SKM-1 (cell line): Measurements from ENCODE around the gene HAUS1.

ENCODE experiments used
- DNase-seq: peaks from one replicate; lab custom pipeline; 2025; ENCODE audit not compliant: unreplicated experiment; lab: John Stamatoyannopoulos, UW

Gene HAUS1, protein sequence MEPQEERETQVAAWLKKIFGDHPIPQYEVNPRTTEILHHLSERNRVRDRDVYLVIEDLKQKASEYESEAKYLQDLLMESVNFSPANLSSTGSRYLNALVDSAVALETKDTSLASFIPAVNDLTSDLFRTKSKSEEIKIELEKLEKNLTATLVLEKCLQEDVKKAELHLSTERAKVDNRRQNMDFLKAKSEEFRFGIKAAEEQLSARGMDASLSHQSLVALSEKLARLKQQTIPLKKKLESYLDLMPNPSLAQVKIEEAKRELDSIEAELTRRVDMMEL

DNA sequence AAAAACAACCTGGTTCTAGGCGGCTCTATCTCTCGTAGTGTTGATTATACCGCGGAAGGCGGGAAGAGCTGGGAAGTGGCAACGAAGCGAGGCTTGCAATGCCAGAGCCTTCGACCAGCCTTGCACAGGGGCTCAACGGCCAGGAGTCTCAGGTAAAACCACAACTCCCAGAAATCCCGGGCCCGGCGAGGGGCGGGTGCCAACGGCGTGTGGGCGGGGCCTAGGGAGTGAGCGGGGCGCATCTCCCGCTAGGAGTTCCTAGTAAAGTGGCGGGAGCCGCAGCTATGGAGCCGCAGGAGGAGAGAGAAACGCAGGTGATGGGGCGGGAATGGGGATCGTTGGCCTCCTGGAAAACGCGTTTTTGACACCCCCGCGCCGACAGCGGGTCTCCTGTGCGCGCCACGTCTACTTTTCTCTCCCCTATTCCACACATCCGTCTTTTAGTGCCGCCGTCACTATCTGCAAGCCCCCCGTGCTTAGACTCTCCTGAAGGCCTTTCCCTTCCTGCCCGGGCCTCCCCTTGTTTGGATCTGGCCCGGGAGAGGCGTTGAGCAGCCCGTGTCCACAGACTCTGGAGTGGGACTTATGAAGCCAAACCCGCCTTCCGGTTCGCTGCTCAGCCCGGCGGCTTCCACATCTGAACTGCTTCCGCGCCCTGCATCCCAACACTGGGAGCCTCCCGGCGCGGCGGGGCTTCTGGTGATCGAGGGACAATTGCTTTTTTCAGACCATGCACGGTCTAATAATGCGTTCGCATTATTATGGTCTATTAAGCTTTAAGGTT lies at the start of gene HAUS1:
TSS of gene HAUS1 (plus strand) at position 258 of the 784 bp plus-strand sequence. CDS start at position 285, 27 bp downstream.
- DNase-seq: peak; percentile 63

DNA sequence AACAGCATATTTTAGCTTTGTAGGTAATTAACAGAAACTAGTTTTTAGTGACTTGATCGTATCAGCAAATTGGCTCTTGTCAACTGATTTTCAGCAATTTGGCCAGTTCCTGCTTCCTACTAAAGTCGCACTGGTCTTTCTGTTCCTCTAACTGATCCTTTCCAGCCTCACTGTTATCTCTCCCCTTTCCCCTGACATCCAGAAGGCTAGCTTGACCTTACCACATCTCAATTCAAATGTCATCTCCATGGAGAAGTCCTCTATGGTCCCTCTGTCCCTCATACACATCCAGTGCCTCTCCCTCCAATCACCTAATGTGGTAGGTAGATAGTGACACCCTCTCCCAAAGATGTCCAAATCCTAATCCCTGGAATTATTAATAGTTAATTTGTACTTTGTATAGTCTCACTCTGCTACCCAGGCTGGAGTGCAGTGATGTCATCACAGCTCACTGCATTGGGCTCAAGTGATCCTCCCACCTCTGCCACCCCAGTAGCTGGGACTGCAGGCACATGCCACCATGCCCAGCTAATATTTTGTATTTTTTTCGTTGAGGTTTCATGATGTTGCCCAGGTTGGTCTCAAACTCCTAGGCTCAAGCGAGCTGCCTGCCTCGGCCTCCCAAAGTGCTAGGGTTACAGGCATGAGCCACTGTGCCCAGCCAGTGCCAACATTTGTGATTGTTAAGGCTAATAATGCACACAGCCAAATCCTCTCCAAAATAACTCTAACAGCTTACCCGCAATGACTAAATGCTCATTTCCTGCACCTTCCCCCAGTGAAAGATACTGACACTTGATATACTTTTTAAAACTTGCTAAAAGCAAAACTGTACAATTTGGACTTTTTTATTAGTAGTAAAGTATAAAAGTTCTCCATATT lies 49.0 kb upstream of the HAUS1 start:
- no peak for DNase-seq

DNA sequence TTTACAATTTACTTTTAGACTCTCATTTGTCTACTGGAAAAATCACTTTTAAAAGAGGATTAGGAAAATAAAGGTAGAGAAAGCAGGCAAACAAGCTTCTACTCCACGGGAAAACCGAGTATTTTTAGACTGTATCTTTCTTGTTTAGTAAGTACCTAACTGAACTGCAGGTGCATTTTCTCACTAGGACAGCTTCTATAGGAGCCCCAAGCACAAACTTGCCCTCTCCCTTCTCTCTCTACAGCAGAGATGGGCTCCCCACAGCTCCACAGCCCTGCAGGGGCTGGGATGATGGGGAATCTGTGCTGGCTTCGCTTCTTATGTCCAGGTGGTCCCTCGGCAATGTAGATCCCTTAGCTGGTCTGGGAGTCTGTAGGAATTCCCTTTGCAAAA lies 48.4 kb upstream of the HAUS1 start:
- DNase-seq: no peak

DNA sequence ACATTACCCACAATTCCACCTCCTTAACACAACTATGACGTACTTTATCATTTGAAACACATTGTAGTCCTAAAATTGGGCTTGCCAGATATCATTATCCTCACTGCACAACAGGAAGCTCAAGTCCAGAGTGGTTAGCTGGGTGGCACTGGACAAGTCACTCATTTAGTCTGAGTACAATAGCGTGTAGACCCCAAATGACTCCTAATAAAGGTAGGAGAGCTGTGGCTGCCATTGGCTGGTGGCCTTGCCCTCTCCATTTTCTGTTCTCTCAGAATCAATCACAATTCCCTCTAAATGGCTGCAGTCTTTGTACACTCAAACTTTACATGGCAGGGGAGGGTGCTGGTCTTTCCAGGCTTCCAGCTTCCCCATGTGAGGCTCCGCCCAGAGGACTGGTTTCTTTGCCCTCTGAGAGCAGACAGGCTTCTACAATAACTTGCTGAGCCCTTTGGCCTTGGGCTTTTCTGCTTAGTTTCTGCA lies 43.8 kb upstream of the HAUS1 start:
- DNase-seq: no peak

DNA sequence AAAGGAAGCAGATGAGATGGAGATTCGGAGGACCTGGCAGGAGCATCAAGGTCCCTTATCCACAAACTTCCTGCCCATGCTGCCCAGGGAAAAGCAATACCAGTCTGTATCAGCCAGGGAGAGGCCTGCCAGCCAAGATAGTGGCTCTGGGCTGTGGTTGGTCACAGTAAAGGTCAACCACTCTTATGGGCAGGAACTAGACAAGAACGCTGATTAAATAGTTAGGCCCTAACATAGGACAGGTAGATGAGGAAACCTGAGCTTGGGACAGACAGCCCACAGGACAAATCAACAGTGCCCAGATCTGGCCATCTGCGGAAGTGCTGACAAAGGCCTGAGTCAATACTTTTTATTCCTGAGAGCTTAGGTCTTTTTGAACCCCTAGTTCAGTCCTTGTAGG lies 42.8 kb upstream of the HAUS1 start:
- DNase-seq: no peak

DNA sequence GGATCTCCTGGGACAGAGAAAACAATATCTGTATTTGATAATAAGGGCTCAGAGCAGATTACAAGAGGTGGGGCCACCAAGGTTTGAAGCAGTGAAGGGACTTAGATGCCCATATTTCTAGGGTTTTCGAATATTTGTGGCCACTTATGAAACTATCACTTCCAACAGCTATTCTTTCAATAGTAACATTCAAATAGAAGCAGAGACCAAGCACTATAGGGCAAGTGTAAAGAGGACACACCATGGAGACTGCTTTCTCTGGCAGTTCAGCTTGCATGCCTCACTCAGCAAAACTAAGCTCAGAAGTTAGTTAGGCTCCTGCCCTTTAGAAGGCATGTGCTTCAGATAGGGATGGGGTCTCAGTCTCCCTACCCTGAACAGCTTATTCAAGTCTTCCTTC lies 42.4 kb upstream of the HAUS1 start:
- no peak for DNase-seq

DNA sequence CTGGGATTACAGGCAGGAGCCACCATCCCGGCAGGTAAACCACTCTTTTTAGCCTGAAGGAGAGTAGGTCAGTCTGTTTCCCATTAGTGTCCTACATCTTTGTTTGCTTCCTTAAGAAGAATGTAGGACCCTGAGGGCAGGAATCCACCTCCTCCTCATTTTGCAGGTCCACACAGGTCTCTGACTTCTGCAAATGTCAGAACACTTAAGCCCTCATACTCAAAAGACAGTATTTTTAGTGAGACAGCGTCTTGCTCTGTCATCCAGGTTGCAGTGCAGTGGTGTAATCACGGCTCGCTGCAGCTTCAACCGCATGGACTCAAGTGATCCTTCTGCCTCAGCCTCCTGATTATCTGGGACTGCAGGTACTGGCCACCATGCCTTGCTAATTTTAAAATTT lies 41.4 kb upstream of the HAUS1 start:
- DNase-seq: no peak

DNA sequence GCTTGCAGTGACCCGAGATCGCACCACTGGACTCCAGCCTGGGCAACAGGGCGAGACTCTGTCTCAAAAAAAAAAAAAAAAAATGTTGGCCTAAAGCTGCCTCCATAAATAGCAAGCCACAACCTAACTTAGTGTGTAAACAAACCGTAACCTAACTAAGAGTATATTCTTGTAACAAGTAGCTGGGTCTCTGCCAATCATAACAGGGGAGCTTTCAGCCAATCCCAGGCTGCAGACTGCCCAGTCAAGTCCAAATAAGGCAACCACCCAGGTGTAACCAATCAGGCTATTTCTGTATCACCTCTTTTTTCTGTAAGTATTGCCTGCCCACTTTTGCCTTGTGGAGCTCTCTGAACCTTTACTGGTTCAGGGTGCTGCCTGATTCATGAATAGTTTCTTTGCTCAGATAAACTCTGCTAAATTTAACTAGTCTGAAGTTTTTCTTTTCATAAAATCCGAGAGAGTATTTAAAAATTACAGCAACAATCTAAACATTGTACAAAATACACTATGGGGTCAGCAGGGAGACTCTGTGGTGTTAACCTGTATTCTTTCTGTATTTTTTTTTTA lies 36.7 kb upstream of the HAUS1 start:
- DNase-seq: no peak

DNA sequence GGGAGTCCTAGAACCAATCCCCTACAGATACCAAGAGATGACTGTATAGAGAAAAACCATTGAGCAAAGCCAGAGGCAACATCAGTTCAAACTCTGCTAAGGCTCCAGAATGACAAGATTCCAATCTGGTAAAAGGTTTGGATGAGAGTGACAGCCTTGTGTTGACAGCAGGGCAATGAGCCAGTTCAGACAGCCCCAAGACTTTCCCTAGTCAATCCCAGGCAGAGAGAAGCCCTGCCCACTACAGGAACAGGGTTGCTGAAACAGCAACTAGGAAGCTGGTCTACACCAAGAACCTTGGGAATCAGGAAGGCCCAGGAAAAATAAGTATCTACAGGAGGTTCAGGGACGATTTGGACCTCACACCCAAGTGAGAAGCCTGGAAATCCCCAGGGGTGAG lies 35.4 kb upstream of the HAUS1 start:
- no peak for DNase-seq

DNA sequence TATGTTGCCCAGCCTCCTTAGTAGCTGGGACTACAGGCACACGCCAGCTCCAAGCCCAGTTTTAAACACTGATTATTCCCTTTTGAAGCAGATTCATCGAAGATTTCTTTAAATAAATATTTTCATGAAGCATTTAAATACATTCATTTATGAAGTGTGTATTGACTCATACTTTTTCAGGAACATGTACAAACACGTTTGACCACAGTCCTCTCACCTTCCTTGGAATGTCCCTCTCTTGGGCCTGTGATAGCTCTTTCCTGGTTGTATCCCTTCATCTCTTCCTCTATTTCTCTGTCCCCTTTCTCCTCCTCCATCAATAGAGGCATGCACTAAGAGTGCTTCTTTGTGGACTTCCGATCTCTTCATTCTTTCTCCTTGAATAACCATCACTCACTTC lies 34.7 kb upstream of the HAUS1 start:
- DNase-seq: no peak

DNA sequence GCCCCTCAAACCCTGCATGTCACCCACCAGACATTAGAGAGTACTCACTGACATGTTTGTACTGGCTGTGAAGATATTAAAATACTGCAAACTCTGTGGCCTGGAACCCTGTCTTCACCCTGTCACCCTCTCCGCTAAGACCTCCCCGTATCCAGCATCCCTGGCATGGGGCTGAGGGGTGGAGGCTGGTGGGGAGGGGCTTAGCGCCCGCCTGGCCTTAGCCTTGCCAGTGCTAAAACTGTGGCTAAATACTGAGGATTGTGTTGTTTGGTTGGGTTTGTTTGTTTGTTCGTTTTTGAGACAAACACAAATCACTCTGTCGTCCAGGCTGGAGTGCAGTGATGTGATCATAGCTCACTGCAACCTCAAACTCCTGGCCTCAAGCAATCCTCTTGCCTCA lies 34.0 kb upstream of the HAUS1 start:
- DNase-seq: no peak

DNA sequence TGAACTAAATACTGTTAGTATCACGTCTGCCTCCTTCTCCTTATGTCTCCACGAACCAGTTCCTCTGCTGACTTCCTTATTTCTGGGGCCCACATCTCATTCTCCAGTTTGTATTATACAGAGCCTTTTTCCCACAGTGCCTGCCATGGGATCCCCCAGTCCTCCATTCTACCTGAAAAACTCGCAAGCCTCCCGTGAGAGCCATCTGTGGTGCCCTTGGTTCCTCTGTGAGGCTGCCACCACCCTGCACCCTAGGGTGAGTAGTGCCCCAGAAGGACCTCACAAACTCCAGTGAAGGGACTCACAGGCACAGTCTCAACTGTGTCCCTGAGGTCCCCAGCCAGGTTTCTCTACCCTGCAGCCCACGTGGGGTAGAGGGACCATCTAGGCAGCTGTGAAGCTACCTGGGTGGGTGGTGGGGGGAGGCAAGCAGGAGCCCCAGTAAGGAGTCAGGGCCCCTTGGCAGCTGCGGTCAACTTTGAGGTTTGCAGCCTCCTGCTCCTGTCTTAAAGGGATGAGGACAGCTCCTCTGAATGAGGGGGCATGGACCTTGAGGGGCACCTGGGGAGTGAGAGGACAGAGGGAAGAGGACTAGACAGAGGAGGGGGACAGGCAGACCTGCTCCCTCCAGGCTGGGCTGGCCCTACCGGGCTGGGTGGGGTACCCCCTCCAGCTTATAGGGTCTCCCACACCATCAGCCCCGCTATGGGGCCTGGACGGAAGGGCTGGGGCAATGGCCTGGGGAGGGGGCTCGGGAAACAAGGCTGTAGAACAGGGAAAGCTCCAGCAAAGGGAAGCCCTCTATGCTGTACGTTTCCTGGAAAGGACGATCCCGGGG lies 33.2 kb upstream of the HAUS1 start:
- peak; percentile 90 for DNase-seq

DNA sequence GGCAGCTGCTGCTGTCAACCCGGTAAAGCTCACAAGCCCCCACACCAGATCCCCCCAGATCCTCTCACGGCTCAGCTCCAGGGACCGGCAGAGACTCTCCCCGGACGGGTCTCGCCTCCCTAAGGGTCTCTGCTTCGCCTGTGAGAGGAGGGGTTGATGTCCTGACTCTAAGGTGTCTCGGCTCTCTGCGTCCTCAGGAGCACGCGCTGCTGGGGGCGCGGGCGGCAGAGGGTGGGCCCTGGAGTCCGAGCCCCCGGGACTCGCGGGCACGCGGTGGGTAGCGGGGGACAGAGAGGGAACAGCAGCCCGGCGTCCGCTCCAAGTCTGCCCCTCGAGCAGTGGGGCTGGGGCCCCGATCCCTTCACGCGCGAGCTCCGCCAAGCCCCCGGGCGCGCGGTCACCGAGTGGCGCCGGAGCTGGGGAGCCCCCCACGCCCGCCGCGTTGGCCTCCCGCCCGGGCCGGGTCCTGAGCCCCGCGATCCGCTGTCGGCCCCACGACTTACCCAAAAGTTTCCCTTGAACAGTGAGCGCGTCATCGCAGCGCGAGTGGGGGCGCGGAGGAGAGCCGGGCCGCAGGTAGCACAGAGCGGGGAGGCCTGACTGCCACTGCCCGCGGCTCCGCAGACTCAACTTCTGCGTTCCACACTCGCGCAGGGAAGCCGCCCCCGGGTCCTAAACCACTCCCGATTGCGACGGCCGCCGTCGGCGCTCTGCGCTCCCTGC lies 32.4 kb upstream of the HAUS1 start, which contains the start of gene PSTPIP2:
TSS of gene PSTPIP2 (minus strand) at position 608 of the 723 bp plus-strand sequence. CDS start at position 536, 72 bp downstream.
- peak; percentile 32 for DNase-seq

DNA sequence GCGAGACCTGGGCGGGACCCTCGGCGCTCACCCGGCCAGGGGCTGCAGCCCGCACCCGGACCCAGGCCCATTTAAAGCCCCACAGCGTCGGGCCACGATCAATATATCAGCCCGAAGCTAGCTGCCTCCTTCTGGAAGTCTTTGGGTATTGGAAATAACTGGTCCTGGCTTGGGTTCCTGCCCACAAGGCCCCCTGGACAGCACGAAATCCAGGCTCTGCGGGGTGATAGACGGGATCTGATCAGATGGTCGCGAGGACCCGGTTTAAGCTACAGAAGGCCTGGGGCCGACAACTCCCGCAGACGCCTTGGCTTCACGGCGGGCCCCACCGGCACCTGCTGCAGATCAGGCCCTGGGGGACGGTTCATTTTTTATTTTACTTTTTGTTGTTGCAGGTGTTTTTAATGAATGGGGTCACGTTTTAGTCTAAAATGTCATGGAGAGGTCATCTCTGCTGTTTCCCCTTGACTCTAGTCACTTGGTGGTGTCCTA lies 31.8 kb upstream of the HAUS1 start:
- DNase-seq: no peak

DNA sequence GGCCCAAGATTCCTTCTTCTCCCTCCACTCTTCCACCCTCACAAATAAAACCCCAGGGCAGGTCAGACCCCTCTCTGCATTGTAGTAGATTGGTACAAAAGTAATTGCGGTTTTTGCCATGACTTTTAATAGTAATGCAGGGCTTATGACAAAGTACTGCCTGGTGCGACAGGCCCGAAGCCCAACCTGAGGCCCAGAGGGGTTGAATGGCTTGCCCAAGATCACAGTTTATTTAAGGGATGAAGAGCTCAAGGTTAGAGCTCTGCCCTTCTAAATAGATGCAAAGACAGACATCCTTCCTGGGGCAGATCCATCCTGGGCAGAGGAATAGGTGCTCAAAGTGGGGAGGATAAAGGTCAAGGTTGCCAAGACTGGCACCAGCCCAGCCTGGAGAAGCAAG lies 31.2 kb upstream of the HAUS1 start:
- no peak for DNase-seq

DNA sequence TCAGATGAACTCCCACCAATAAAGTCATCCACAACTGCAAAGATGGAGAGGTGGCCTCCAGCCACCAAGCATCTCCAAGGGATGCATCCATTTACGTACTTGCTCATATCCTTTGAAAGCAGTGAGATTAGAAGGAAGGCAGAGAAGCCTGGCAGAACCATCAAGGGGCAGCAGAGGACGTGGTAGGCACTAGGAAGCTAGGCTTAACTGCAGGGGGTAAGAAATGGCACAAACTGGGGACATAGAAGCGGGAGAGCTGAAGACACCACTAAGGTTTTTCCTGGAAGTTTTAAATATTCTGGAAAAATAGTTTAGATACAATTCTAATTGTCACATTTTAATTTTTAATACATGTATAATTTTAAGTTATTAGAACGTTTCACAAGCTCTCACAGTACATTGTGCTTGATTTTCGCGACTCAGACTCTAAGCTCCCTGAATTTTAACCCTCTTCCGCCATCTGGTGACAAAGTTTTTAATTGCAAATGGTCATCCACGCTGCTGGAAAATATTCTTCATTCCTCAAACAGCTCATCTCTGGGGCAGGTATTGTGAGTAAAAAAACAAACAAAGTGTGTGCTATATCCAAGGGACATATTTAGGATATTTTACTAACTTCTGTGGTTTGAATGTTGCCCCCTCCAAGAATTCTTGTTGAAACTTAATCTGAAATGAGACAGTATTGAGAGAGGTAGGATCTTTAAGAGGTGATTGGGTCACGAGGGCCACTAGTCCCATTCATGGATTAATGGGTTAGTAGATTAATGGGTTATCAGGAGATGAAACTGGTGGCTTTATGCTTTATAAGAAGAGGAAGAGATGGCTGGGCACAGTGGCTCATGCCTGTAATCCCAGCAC lies 30.5 kb upstream of the HAUS1 start:
- DNase-seq: peak; percentile 54

DNA sequence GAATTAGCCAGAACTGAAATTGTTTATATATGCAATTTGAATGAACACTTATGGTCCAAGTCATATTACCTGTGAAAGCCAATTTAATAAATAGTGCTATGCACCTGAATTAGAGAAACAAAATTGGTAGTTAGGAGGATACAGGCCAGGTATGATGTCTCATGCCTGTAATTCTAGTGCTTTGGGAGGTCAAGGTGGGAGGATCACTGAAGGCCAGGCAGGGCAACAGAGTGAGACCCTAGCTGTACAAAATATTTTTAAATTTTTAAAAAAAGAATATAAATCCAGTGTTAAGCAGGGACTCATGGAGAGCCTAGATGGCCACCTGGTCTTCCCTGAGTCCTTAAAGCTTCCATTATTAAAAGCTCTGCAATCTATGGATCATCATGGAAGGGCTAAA lies 24.8 kb upstream of the HAUS1 start:
- DNase-seq: no peak

DNA sequence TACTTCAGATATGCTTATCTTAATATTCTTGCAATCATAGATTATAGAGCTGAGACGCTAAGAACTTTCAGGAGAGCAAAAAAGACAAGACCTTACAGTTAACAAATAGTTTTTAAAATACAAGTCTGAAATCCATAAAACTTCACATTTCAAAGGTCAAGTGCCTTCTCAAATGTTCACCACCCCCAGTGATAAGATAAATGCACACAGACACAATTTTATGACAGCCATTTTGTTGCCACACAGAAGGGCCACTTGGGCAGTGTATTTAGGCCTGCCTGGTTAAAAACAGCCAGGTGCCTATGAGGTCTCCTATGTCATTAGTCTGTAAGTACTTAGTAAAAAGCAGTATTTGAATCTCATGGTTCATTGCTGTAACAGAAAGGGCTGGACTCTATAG lies 24.0 kb upstream of the HAUS1 start:
- no peak for DNase-seq
